ENCODE data around the gene AKT2.

AKT2 gene

DNA sequence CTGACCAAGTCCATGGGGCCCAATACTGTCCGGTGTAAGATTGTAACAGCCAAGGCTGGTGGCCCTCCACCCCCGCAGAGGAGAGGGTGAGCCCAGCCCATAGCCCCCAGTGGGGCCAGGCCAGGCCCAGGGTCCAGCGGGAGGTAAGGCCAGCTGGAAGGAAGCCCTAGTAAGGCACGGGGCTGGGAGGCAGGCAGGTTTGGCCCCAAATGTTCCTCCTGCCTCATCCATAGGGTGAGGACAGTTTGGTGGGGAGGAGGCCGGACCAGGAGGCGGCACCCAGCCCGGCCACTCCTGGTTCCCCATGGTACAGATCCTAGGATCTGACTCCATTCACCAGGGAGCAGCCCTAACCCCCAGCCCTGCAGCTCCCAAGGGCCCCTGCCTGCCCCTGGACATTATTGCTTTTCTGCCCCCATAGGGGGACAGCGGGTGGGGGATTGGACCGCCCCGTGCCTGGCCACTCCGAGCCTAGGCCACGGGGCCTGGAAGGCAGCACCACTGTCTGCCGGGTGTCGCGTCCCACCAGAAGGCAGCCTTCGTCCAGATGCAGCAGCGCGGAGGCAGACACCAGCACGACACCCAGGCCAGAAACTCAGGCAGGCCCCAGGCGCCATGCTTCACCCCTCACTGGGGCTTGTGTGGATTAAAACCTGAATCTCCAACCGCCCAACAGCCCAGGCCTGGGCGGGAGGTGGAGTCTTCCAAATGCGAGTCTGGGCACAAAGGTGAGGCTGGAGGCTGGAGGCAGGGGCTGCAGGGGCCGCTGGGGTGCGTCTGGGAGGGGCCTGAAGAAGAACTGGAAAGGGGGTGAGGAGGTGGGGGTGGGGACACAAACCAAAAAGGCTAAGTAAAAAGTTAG, 52.0 kb downstream of the AKT2 start:
- no peak overlapping the region for H3K27ac ChIP-seq (ENCODE audit: low read length)
- peaks cover 56% of the 10 kb centered on the region for H3K36me3 ChIP-seq (ENCODE audit: insufficient read depth, low read length)
- no peak for DNase-seq
- peaks cover 7% of the 10 kb centered on the region for H4K20me1 ChIP-seq (ENCODE audit: insufficient read depth, low read length)
- no peaks in the 10 kb centered on the region for H3K27me3 ChIP-seq (ENCODE audit: insufficient read depth, low read length, poor library complexity)
- no peak overlapping the region for H3K4me3 ChIP-seq (ENCODE audit: low read depth in 1 of 2, low read length in 2 of 2)
- no peak for ATAC-seq (ENCODE audit: insufficient read depth, low read depth)
- TF ChIP-seq, protein P1, sequence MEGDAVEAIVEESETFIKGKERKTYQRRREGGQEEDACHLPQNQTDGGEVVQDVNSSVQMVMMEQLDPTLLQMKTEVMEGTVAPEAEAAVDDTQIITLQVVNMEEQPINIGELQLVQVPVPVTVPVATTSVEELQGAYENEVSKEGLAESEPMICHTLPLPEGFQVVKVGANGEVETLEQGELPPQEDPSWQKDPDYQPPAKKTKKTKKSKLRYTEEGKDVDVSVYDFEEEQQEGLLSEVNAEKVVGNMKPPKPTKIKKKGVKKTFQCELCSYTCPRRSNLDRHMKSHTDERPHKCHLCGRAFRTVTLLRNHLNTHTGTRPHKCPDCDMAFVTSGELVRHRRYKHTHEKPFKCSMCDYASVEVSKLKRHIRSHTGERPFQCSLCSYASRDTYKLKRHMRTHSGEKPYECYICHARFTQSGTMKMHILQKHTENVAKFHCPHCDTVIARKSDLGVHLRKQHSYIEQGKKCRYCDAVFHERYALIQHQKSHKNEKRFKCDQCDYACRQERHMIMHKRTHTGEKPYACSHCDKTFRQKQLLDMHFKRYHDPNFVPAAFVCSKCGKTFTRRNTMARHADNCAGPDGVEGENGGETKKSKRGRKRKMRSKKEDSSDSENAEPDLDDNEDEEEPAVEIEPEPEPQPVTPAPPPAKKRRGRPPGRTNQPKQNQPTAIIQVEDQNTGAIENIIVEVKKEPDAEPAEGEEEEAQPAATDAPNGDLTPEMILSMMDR (IDR thresholded peaks at IDR 0.05; ENCODE audit: borderline replicate concordance, extremely low read depth, low read length, poor library complexity, severe bottlenecking), result no peak
- no peak for TF ChIP-seq EZH2 (IDR thresholded peaks at IDR 0.05; ENCODE audit: borderline replicate concordance, low read depth, low read length, severe bottlenecking)
- no peaks in the 10 kb centered on the region for H3K4me1 ChIP-seq (ENCODE audit: insufficient read depth, low read length)
- H3K79me2 ChIP-seq (ENCODE audit: insufficient read depth, low read length), result no peaks in the 10 kb centered on the region
- H3K9ac ChIP-seq (ENCODE audit: low read depth, low read length), result no peak overlapping the region
- H3K4me2 ChIP-seq (ENCODE audit: insufficient read depth, low read length), result no peak overlapping the region
- no peaks in the 10 kb centered on the region for H3K9me3 ChIP-seq (ENCODE audit: insufficient read depth, low read length, severe bottlenecking)
- no peak overlapping the region for H2AFZ ChIP-seq (ENCODE audit: low read depth, low read length)

DNA sequence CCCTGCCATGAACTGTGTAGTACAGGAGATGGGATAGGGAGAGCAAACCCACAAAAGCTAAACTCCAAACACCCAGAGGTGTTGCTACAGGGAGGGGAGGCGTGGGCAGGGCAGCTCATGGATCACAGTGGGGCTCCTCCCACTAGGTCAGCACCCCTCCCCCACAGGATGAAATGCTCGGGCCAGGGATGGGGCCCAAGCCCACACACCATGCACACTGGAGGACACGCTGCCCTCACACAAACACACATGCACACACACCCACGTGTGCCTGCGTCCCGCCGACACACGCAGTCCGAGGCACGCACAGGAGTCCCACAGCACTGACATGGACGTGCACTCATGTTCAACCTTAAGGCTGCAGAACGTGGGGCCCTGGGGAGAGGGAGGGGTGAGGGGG, 52.7 kb downstream of the AKT2 start:
- Histone ChIP-seq H3K4me2 (ENCODE audit: insufficient read depth, low read length) (no peak overlapping the region), H3K36me3 (ENCODE audit: insufficient read depth, low read length) (peaks cover 49% of the 10 kb centered on the region), H3K27ac (ENCODE audit: low read length) (no peak overlapping the region), H3K9ac (ENCODE audit: low read depth, low read length) (no peak overlapping the region), H3K4me1 (ENCODE audit: insufficient read depth, low read length) (no peaks in the 10 kb centered on the region), H3K79me2 (ENCODE audit: insufficient read depth, low read length) (no peaks in the 10 kb centered on the region), H2AFZ (ENCODE audit: low read depth, low read length) (no peak overlapping the region), H3K4me3 (ENCODE audit: low read depth in 1 of 2, low read length in 2 of 2) (no peak overlapping the region), H3K9me3 (ENCODE audit: insufficient read depth, low read length, severe bottlenecking) (no peaks in the 10 kb centered on the region), H3K27me3 (ENCODE audit: insufficient read depth, low read length, poor library complexity) (no peaks in the 10 kb centered on the region), H4K20me1 (ENCODE audit: insufficient read depth, low read length) (peaks cover 6% of the 10 kb centered on the region; the same call in 1 of the 2 replicates)
- DNase-seq, result no peak
- no peak for TF ChIP-seq EZH2 (IDR thresholded peaks at IDR 0.05; ENCODE audit: borderline replicate concordance, low read depth, low read length, severe bottlenecking)
- ATAC-seq (ENCODE audit: insufficient read depth, low read depth), result no peak

DNA sequence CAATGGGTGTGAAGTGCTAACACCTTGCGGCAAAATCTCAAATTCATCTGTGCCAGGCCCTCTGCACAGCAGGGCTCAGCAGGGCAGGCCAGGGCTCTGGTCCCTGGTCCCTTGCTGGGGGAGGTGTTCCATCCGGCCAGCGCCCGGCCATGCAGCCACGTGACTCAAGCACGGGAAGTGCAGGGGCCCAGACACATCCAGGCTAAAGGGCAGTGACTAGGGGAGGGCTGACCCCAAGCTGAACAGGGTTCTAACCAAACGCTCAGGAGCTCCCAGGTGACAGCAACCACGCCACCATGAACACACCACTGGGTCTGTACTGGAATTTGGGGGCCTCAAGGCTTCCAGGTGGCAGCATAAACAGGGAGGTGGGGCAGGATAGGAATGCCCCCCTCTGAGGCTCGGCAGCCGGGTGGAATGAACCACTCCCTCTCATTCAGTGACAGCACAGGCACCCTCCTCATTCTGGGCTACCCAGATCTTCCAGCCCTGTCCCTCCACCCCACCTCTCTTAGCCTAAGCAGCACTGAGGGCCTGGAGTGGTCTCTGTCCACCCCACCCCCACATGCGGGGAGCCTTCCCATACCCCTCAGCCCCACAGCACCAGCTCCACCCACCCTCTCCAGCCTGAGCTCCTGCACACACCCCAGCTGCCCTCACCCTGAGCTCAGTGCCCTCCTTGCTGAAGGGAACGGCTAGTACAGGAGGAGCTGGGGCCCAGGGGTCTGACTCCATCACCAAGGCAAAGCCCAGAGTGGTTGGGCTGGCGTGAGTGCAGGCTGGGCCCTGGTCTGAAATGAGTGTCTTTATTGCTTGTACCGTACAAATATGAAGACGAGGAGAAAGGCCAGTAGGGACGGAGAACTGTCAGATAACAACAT, 53.4 kb downstream of the AKT2 start:
- Histone ChIP-seq H3K4me2 (ENCODE audit: insufficient read depth, low read length) (no peak overlapping the region), H3K4me1 (ENCODE audit: insufficient read depth, low read length) (no peaks in the 10 kb centered on the region), H3K27me3 (ENCODE audit: insufficient read depth, low read length, poor library complexity) (no peaks in the 10 kb centered on the region), H3K79me2 (ENCODE audit: insufficient read depth, low read length) (no peaks in the 10 kb centered on the region), H3K36me3 (ENCODE audit: insufficient read depth, low read length) (peaks cover 44% of the 10 kb centered on the region), H3K27ac (ENCODE audit: low read length) (no peak overlapping the region), H3K9me3 (ENCODE audit: insufficient read depth, low read length, severe bottlenecking) (no peaks in the 10 kb centered on the region), H4K20me1 (ENCODE audit: insufficient read depth, low read length) (peaks cover 6% of the 10 kb centered on the region; the same call in 1 of the 2 replicates), H3K9ac (ENCODE audit: low read depth, low read length) (no peak overlapping the region), H3K4me3 (ENCODE audit: low read depth in 1 of 2, low read length in 2 of 2) (no peak overlapping the region), H2AFZ (ENCODE audit: low read depth, low read length) (no peak overlapping the region)
- TF ChIP-seq, protein P1 (IDR thresholded peaks at IDR 0.05; ENCODE audit: borderline replicate concordance, extremely low read depth, low read length, poor library complexity, severe bottlenecking), result no peak
- TF ChIP-seq EZH2 (IDR thresholded peaks at IDR 0.05; ENCODE audit: borderline replicate concordance, low read depth, low read length, severe bottlenecking), result no peak
- no peak for ATAC-seq (ENCODE audit: insufficient read depth, low read depth)
- no peak for DNase-seq

DNA sequence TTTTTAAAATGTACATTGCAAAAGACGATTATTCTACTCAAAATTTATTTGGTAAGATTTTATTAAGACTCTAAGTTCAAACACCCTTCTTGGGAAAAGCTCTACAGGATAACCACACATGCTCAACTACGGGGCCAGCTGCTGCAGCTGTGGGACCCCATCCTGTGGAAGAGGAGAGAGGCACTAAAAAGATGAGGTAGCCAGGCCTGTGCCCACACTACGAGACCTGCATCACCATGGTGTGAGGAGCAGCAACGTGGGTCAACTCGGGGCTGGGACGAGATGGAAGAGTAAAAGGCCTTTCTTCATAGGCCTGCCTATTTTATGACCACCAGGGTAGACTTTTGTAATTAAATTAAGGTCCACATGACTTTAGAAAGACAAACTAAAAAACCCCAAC, 54.1 kb downstream of the AKT2 start:
- Histone ChIP-seq H3K9ac (ENCODE audit: low read depth, low read length) (no peak overlapping the region), H3K79me2 (ENCODE audit: insufficient read depth, low read length) (no peaks in the 10 kb centered on the region), H3K9me3 (ENCODE audit: insufficient read depth, low read length, severe bottlenecking) (no peaks in the 10 kb centered on the region), H3K4me1 (ENCODE audit: insufficient read depth, low read length) (no peaks in the 10 kb centered on the region), H3K27me3 (ENCODE audit: insufficient read depth, low read length, poor library complexity) (no peaks in the 10 kb centered on the region), H3K27ac (ENCODE audit: low read length) (no peak overlapping the region), H3K36me3 (ENCODE audit: insufficient read depth, low read length) (peaks cover 36% of the 10 kb centered on the region), H3K4me2 (ENCODE audit: insufficient read depth, low read length) (no peak overlapping the region), H2AFZ (ENCODE audit: low read depth, low read length) (no peak overlapping the region), H4K20me1 (ENCODE audit: insufficient read depth, low read length) (peaks cover 6% of the 10 kb centered on the region; the same call in 1 of the 2 replicates), H3K4me3 (ENCODE audit: low read depth in 1 of 2, low read length in 2 of 2) (no peak overlapping the region)
- TF ChIP-seq, protein P1 (IDR thresholded peaks at IDR 0.05; ENCODE audit: borderline replicate concordance, extremely low read depth, low read length, poor library complexity, severe bottlenecking), result no peak
- no peak for TF ChIP-seq EZH2 (IDR thresholded peaks at IDR 0.05; ENCODE audit: borderline replicate concordance, low read depth, low read length, severe bottlenecking)
- DNase-seq (no peak), ATAC-seq (ENCODE audit: insufficient read depth, low read depth) (no peak)
